Sigmoid colon (tissue), 7 donors: ENCODE data around the gene SLC25A13. TPM values are rescaled to one million over a fixed set of nuclear protein-coding genes. Genes with fewer than 3 reads are reported as not detected.
A peak's percentile ranks its signal among the peaks of the same experiment; 100 is the strongest.
"Not testable (repeated sequence)": the region's sequence is repeated elsewhere in the genome, so short reads cannot be mapped to it uniquely, and the experiment has no call there.

Experiments
- DNase-seq: peaks from one replicate; pipeline ENCODE4 v3.0.0-alpha.2; 2019
- H3K27ac ChIP-seq, 4 donors: fragments of 200-600 bp; sonication (generic); one replicate each; pipeline ENCODE4 v1.5.1; 2016 to 2019; ENCODE audit warnings: mild to moderate bottlenecking in 1 of 4
- H3K27me3 ChIP-seq, 3 donors: fragments of 200-600 bp; sonication (generic); one replicate each; pipeline ENCODE4 v1.5.1; 2019; ENCODE audit warnings: mild to moderate bottlenecking in 1 of 3
- H3K36me3 ChIP-seq, 4 donors: fragments of 200-600 bp; sonication (generic); one replicate each; pipeline ENCODE4 v1.5.1; 2016 to 2019
- H3K4me1 ChIP-seq, 4 donors: fragments of 200-600 bp; sonication (generic); one replicate each; pipeline ENCODE4 v1.5.1; 2017 to 2019
- H3K4me3 ChIP-seq, 4 donors: fragments of 200-600 bp; sonication (generic); one replicate each; pipeline ENCODE4 v1.5.1; 2017 to 2019; ENCODE audit warnings: mild to moderate bottlenecking in 2 of 4, moderate library complexity in 1 of 4
- H3K9me3 ChIP-seq, 4 donors: fragments of 200-600 bp in 3 of 4; sonication (generic) in 3 of 4; one replicate each; pipeline versions ENCODE4 v1.5.1 to v1.6.1; 2013 to 2019
- CTCF ChIP-seq, 4 experiments: fragments of 450-650 bp in 3 of 4; fragments of 200-600 bp in 1 of 4; IDR thresholded peaks; one replicate each; pipeline ENCODE4 v1.5.1; 2016 to 2019; ENCODE audit warnings: antibody characterized with exemption in 4 of 4, mild to moderate bottlenecking in 3 of 4, moderate library complexity in 2 of 4
- EP300 ChIP-seq, 4 donors: sonication (generic); formaldehyde crosslinking; IDR thresholded peaks; one replicate each; pipeline ENCODE4 v1.6.1; 2017; ENCODE audit warnings: antibody characterized with exemption in 4 of 4
- POLR2A ChIP-seq, 2 donors: fragments of 450-650 bp; IDR thresholded peaks; one replicate each; pipeline ENCODE4 v1.6.1; 2016; ENCODE audit warnings: antibody characterized with exemption in 2 of 2, mild to moderate bottlenecking in 2 of 2, moderate library complexity in 2 of 2
- POLR2AphosphoS5 ChIP-seq, 4 donors: sonication (generic); formaldehyde crosslinking; IDR thresholded peaks; one replicate each; pipeline ENCODE4 v1.6.1; 2017; ENCODE audit warnings: antibody characterized with exemption in 4 of 4
- WGBS, 2 donors: extraction: QIAGEN DNeasy Blood & Tissue Kit; methylation state at CpG; one replicate each; pipeline ENCODE4 v1.1.7; 2013; 5-methylcytosine and 5-hydroxymethylcytosine counted together
- intact Hi-C: fragments of 100-400 bp; cut with DNase I; formaldehyde crosslinking; loops from one replicate; pipeline ENCODE4 v1.15.1; 2023
- polyA plus RNA-seq, 3 donors: library from polyadenylated mRNA; stranded (reverse); fragments of 200-250 nt; gene quantifications; one replicate each; pipeline ENCODE4 v1.2.3, GENCODE V29; 2013
- total RNA-seq, 4 donors: library from RNA; depleted of rRNA; stranded (reverse); fragments of >200 nt; gene quantifications; one replicate each; pipeline ENCODE4 v1.1.0, GENCODE V29; 2016
- donor health status: healthy with polysubstance abuse.
- donor health status: Bipolar disorder and iron deficiency.
- donor health status: healthy.

SLC25A13 gene
- total RNA-seq (10 to 100 TPM; 10.7 to 33.0 (median 14.9) TPM), polyA plus RNA-seq (10 to 100 TPM; 20.8 to 30.5 (median 21.6) TPM)

- Histone ChIP-seq H3K4me3 (peak within 1 kb of the TSS; percentile 62 to 87 (median 78)), H3K9me3 (no peaks in the 10 kb centered on the region), H3K36me3 (no peaks in the 10 kb centered on the region), H3K4me1 (peaks cover 0 to 24% (median 15%) of the 10 kb centered on the region in 4 donors), H3K27ac (peak within 1 kb of the TSS; percentile 85 to 97 (median 94)), H3K27me3 (no peaks in the 10 kb centered on the region)
- DNase-seq, result peak; percentile 94
- intact Hi-C loops, result no loop called here
- WGBS, 2 donors, result 0 to 1% methylated on average over 66 of the region's 66 CpGs
- TF ChIP-seq POLR2AphosphoS5 (IDR thresholded peaks at IDR 0.05) (peak in 3 of 4 donors; percentile 60 to 81 (median 72)), EP300 (IDR thresholded peaks at IDR 0.05) (no peak), CTCF (IDR thresholded peaks at IDR 0.05) (no peak), POLR2A (IDR thresholded peaks at IDR 0.05) (peak in 1 of 2 donors; percentile 40)
Observed at GRCh38 chr7:96321658-96322372, at the start of gene SLC25A13. SLC25A13 (minus strand) TSS chr7:96322098; CDS start chr7:96321956, 142 bp downstream.

- H3K4me3 ChIP-seq, intact Hi-C loops, H3K36me3 ChIP-seq, H3K9me3 ChIP-seq, DNase-seq, H3K27ac ChIP-seq, H3K4me1 ChIP-seq, H3K27me3 ChIP-seq: not testable (repeated sequence)
- 97 to 98% methylated on average over 2 of the region's 2 CpGs for WGBS, 2 donors
Observed at GRCh38 chr7:96365916-96366315, 44.0 kb upstream of the SLC25A13 start.

GRCh38 chr7:96361116-96361857, 39.4 kb upstream of the SLC25A13 start:
- intact Hi-C loops, result no loop called here
- Histone ChIP-seq H3K27ac (no peak overlapping the region), H3K4me1 (no peaks in the 10 kb centered on the region), H3K27me3 (no peaks in the 10 kb centered on the region), H3K9me3 (peaks cover 0 to 3% (median 0%) of the 10 kb centered on the region in 4 donors), H3K4me3 (no peak overlapping the region), H3K36me3 (no peaks in the 10 kb centered on the region)
- TF ChIP-seq POLR2A (IDR thresholded peaks at IDR 0.05), result no peak
- no peak for TF ChIP-seq EP300 (IDR thresholded peaks at IDR 0.05)
- no peak for TF ChIP-seq CTCF (IDR thresholded peaks at IDR 0.05)
- TF ChIP-seq POLR2AphosphoS5 (IDR thresholded peaks at IDR 0.05), result no peak
- no peak for DNase-seq
- WGBS, 2 donors, result 86 to 94% methylated on average over 7 of the region's 7 CpGs

GRCh38 chr7:96359876-96360275, 38.0 kb upstream of the SLC25A13 start:
- intact Hi-C loops, result no loop called here
- TF ChIP-seq POLR2AphosphoS5 (IDR thresholded peaks at IDR 0.05), result no peak
- TF ChIP-seq POLR2A (IDR thresholded peaks at IDR 0.05), result no peak
- no peak for TF ChIP-seq CTCF (IDR thresholded peaks at IDR 0.05)
- no peak for TF ChIP-seq EP300 (IDR thresholded peaks at IDR 0.05)
- no peaks in the 10 kb centered on the region for H3K36me3 ChIP-seq

GRCh38 chr7:96358236-96358971, 36.5 kb upstream of the SLC25A13 start:
- DNase-seq, H3K4me1 ChIP-seq, intact Hi-C loops, H3K4me3 ChIP-seq, H3K36me3 ChIP-seq, H3K27ac ChIP-seq, H3K27me3 ChIP-seq, H3K9me3 ChIP-seq: not testable (repeated sequence)
- WGBS, 2 donors, result 94 to 96% methylated on average over 25 of the region's 25 CpGs

More at GRCh38 chr7:96359876-96360275, 38.0 kb upstream of the SLC25A13 start:
- Histone ChIP-seq H3K27ac (no peak overlapping the region), H3K4me3 (no peak overlapping the region), H3K27me3 (no peaks in the 10 kb centered on the region), H3K4me1 (no peaks in the 10 kb centered on the region), H3K9me3 (no peaks in the 10 kb centered on the region)
- WGBS, 2 donors, result 39 to 73% methylated on average over 2 of the region's 2 CpGs
- no peak for DNase-seq
